Measurements from ENCODE around the gene BAHCC1. TPM values are rescaled to one million over a fixed set of nuclear protein-coding genes. Genes with fewer than 3 reads are reported as not detected.

BAHCC1 gene
- total and polyA plus RNA-seq, 9 of the 15 experiments (the other 6 are each of a cell fraction or from before 2014, with no cell fraction given) = 0.14 to 26.9 (median 5.0) TPM

DNA sequence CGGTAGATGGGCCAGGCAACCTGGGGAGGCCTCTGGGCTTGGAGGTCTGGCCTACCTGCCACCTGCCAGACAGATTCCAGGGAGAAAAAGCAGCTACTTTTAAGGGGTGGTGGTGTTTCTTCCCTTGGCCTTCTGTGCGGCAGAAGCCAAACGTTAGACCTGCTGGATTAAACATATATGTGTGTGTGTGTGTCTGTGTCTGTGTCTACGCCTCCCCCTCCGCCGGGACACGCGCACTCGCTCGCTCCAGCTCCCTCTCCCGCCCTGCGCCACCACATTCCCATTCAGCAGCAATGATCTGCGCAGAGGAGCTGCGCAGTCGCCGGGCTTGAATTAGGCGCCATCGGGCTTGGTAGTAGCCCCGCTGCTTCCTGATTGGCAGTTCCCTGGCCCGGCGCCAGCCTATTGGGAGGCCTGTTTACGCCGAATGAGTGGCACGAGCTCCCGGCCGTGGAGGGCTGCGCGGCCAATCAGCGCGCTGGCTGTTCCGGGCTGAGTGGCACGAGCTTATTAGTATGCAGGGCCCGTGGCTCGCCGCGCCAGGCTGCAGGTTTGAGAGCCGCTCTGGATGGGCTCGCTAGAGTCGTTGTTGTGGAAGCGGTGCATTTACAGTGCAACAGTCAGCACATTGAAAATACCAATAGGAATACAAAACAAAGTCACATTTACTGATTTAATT is at the start of gene BAHCC1 (continued):
- TF ChIP-seq, protein P1, sequence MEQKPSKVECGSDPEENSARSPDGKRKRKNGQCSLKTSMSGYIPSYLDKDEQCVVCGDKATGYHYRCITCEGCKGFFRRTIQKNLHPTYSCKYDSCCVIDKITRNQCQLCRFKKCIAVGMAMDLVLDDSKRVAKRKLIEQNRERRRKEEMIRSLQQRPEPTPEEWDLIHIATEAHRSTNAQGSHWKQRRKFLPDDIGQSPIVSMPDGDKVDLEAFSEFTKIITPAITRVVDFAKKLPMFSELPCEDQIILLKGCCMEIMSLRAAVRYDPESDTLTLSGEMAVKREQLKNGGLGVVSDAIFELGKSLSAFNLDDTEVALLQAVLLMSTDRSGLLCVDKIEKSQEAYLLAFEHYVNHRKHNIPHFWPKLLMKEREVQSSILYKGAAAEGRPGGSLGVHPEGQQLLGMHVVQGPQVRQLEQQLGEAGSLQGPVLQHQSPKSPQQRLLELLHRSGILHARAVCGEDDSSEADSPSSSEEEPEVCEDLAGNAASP (IDR thresholded peaks at IDR 0.05) = no peak
- TF ChIP-seq SMARCA5 (IDR thresholded peaks at IDR 0.05) (no peak), HMGN3 (IDR thresholded peaks at IDR 0.05; ENCODE audit: borderline replicate concordance, extremely low read depth, insufficient read length, low read depth, low read length) (no peak), NR2F6 (CRISPR knock-in tag; IDR thresholded peaks at IDR 0.05) (no peak), ZKSCAN1 (IDR thresholded peaks at IDR 0.05; ENCODE audit: low read depth, low read length) (no peak), ZBTB1 (CRISPR knock-in tag; IDR thresholded peaks at IDR 0.05; ENCODE audit: borderline replicate concordance, low read depth) (no peak), CREBBP (IDR thresholded peaks at IDR 0.05; ENCODE audit: low read depth, low read length) (no peak), EP400 (IDR thresholded peaks at IDR 0.05) (no peak), TEAD1 (CRISPR knock-in tag; IDR thresholded peaks at IDR 0.05) (no peak), FIP1L1 (IDR thresholded peaks at IDR 0.05; ENCODE audit: low read depth, low read length, poor library complexity, severe bottlenecking) (no peak), THRAP3 (IDR thresholded peaks at IDR 0.05; ENCODE audit: borderline replicate concordance) (no peak), MAFG (tag; conservative IDR thresholded peaks at IDR 0.05) (no peak), SLC30A9 (CRISPR knock-in tag; IDR thresholded peaks at IDR 0.05) (no peak), C11orf30 (IDR thresholded peaks at IDR 0.05; ENCODE audit: low read depth) (no peak), TRIM24 (IDR thresholded peaks at IDR 0.05) (no peak), KDM1A (IDR thresholded peaks at IDR 0.05) (no peak), RBM34 (IDR thresholded peaks at IDR 0.05; ENCODE audit: borderline replicate concordance, insufficient read depth, low read length) (no peak), ELF1 (tag; IDR thresholded peaks at IDR 0.05) (no peak), ATF7 (IDR thresholded peaks at IDR 0.05) (peak; percentile 76), ZNF695 (CRISPR knock-in tag; IDR thresholded peaks at IDR 0.05) (no peak), FOSL1 (tag; conservative IDR thresholded peaks at IDR 0.05) (no peak), PHF21A (IDR thresholded peaks at IDR 0.05; ENCODE audit: borderline replicate concordance, low read depth) (no peak)
- TF ChIP-seq, protein P2, sequence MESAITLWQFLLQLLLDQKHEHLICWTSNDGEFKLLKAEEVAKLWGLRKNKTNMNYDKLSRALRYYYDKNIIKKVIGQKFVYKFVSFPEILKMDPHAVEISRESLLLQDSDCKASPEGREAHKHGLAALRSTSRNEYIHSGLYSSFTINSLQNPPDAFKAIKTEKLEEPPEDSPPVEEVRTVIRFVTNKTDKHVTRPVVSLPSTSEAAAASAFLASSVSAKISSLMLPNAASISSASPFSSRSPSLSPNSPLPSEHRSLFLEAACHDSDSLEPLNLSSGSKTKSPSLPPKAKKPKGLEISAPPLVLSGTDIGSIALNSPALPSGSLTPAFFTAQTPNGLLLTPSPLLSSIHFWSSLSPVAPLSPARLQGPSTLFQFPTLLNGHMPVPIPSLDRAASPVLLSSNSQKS (CRISPR knock-in tag; IDR thresholded peaks at IDR 0.05) = no peak
- TF ChIP-seq, protein P3, sequence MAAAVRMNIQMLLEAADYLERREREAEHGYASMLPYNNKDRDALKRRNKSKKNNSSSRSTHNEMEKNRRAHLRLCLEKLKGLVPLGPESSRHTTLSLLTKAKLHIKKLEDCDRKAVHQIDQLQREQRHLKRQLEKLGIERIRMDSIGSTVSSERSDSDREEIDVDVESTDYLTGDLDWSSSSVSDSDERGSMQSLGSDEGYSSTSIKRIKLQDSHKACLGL (CRISPR knock-in tag; IDR thresholded peaks at IDR 0.05; ENCODE audit: borderline replicate concordance, poor library complexity, severe bottlenecking) = no peak
- TF ChIP-seq, protein P4, sequence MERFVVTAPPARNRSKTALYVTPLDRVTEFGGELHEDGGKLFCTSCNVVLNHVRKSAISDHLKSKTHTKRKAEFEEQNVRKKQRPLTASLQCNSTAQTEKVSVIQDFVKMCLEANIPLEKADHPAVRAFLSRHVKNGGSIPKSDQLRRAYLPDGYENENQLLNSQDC (CRISPR knock-in tag; IDR thresholded peaks at IDR 0.05) = no peak
- TF ChIP-seq, protein P5, sequence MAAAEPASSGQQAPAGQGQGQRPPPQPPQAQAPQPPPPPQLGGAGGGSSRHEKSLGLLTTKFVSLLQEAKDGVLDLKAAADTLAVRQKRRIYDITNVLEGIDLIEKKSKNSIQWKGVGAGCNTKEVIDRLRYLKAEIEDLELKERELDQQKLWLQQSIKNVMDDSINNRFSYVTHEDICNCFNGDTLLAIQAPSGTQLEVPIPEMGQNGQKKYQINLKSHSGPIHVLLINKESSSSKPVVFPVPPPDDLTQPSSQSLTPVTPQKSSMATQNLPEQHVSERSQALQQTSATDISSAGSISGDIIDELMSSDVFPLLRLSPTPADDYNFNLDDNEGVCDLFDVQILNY (CRISPR knock-in tag; IDR thresholded peaks at IDR 0.05) = no peak
